GM18909 (cell line): ENCODE results near the gene BCL7A.

Experiments
- ATAC-seq: cut with Tn5 transposase; IDR thresholded peaks from one replicate; pipeline ENCODE4 v1.9.1; 2021; ENCODE audit warnings: mild to moderate bottlenecking; ENCODE audit not compliant: unreplicated experiment, poor library complexity

The BCL7A gene

GRCh38 chr12:121996945-121997612 lies 24.6 kb upstream of the BCL7A start:
- ATAC-seq, result no peak

GRCh38 chr12:122001466-122002209 lies 20.0 kb upstream of the BCL7A start:
- no peak for ATAC-seq

- ATAC-seq, result peak; percentile 57
Observed at GRCh38 chr12:122003651-122004611, 17.8 kb upstream of the BCL7A start.

DNA sequence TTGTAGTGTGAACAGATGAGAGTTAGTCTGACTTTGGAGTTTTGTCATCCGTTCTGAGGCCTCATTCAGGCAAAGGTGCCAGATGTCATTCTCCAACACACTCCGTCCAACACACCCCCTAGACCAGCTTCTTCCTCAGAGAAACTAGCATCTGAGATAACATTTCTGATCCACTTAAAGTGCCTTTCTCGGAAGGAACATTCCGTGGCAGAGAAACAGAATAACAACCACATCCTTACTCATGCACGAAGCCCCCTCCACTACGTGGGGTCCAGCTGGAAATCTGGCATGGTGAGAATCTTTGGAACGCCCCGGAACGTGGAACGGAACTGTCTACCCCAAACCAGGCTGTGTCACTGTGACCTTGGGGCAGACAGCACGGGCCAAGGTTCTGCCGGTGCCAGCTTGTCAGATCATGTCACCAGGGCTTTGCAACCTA lies 17.0 kb upstream of the BCL7A start:
- ATAC-seq, result no peak

- no peak for ATAC-seq
Observed at GRCh38 chr12:122005252-122005776, 16.4 kb upstream of the BCL7A start.

DNA sequence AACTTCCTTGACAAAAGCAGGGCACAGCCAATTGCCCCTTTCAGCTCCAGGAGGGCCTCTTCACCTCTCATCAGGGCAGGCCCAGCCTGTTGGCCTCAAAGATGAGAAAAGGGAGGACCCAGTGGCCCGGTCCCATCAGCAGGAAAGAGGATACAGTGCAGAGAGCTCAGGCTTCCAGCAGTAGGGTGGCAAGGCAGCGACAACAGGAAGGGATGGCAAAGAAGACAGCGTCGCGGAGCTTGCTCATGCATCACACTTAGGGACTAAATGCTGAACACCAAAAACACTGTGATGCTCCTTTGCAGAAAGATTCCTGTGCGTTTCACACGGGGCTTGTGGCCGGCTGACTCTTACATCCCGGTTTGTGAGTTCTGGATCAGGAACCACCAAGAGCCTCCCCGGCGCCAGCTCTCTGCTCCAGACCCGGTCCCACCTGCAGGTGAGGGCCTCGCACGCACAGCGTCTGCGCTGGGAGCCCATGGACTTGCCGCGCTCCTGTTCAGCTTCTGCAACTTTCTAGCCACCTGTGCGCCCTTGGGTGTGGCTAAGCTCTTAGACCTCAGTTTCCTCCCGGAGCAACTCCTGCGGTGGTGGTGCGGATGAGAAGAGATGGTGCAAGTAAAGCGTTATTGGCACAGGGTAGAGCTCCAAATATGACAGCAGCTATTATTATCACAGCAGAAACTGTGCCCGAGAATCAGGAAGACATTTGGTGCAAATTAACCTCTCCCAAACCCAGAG lies 15.3 kb upstream of the BCL7A start:
- ATAC-seq, result no peak

GRCh38 chr12:122009741-122010140 lies 11.9 kb upstream of the BCL7A start:
- no peak for ATAC-seq

DNA sequence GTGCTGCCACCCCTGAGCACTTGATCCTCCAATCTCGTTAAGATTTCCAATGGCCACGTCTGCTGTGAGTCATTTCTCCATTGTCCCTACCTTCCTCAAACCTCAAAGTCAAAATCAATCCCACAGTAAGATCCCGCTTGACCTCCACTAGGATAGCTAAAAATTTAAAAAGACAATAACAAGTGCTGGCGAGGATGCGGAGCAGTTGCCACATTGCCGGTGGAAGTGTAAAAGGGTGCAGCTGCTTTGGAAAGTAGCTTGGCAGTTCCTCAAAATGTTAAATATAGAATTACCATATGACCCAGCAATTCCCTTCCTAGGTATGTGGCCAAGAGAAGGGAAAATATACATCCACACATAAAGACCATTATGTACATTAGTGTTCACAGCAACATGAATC lies 9.5 kb upstream of the BCL7A start:
- no peak for ATAC-seq

- ATAC-seq, result no peak
Observed at GRCh38 chr12:122013136-122013535, 8.5 kb upstream of the BCL7A start.

DNA sequence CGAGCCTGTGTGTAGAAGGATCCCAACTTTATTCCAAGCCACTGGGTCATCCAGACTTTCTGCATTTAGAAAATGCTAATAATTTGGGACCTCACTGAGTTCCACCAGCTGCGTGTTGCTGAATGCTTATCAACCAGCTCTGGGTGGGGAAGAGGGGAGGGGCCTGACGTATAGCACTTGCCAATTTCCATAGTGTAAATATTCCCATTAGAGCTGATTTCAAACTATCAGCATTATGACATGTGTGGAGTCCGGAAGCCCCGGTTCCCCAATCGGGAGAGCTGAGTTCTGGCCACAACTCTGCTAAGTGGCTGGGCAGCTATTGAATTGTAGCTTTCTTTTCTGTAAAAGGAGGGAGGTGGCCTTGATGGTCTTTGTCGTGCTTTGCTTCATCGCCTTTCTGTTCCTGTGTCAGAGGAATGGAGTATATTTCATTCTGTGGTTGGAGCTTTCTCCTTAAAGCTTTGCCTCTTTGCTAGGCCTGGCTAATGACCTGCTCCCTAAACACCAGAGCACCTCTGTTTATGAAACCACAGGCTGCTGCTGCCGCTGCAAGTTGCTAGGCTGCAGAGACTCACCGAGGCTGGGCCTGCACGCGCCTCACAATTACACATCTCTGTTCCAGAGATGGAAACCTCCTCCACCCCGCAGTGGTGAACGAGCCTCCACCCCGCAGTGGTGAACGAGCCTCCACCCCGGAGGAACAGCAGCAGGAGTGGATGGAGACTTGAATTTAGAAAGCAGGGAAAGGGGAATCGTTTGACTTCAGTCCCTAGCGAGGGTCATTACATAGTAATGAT lies 7.7 kb upstream of the BCL7A start:
- no peak for ATAC-seq

GRCh38 chr12:122014781-122015180 lies 6.9 kb upstream of the BCL7A start:
- no peak for ATAC-seq

- no peak for ATAC-seq
Observed at GRCh38 chr12:122018457-122018856, 3.2 kb upstream of the BCL7A start.

GRCh38 chr12:122018937-122019336 lies 2.7 kb upstream of the BCL7A start:
- ATAC-seq, result no peak

DNA sequence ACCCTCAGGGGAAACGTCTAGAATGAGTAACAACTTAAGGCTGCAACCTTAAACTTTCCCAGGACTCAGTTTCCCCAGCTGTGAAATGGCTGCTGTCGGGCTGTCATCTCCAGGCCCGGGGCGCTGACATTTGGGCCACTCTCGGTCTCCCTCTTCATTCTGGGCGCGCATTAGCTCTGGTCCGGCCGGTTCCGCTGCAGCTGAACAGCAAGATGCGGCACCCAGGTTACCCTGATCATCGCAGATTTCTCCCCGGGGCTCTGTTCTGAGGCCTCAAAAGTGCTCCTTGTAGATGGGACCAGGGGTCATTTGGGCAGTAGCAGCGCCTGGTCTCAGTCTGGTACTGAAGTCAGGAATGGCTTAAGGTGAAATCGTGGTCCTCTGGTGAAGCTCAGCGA lies 890 bp upstream of the BCL7A start:
- ATAC-seq, result no peak

GRCh38 chr12:122021193-122021821 lies 377 bp upstream of the BCL7A start:
- ATAC-seq, result no peak

GRCh38 chr12:122022393-122023338 lies 982 bp downstream of the BCL7A start:
- ATAC-seq, result no peak

- ATAC-seq, result peak; percentile 20
Observed at GRCh38 chr12:122023339-122024131, 1.9 kb downstream of the BCL7A start.
